HCT116 (cell line): ENCODE results near the gene TMEM51. TPM values are rescaled to one million over a fixed set of nuclear protein-coding genes. Genes with fewer than 3 reads are reported as not detected.

Experiments used
- ATAC-seq: fragments of 200-7000 bp; cut with Tn5 transposase; 2 replicates; pipeline ENCODE4 v1.9.1; 2020; ENCODE audit warnings: mild to moderate bottlenecking, moderate library complexity
- BruUV-seq: library from RNA; stranded (reverse); fragments of 400-500 nt; replicated peaks from 2 replicates; lab custom pipeline; 2021; lab: Mats Ljungman, UMichigan
- CTCF ChIA-PET: fragments of 300-600 bp; sonication (Branson Sonifier 250); formaldehyde crosslinking; loops from one replicate; lab custom pipeline; 2021; ENCODE audit warnings: antibody characterized with exemption; lab: Charles Lee
- POLR2A ChIA-PET: fragments of 300-600, 350-600 bp; sonication (Branson Sonifier 250); formaldehyde crosslinking; loops from one replicate; lab custom pipeline; 2021; ENCODE audit warnings: antibody characterized with exemption; lab: Charles Lee
- RAD21 ChIA-PET, 2 experiments: fragments of 300-600 bp; sonication (Branson Sonifier 250); formaldehyde crosslinking; loops; one replicate each; lab custom pipeline; 2023; ENCODE audit warnings: low total read pairs in 2 of 2; ENCODE audit not compliant: uncharacterized antibody in 2 of 2, unreplicated experiment in 2 of 2, low non-redundant PET in 1 of 2; lab: Charles Lee
- DNase-seq: peaks from one replicate; pipeline ENCODE4 v3.0.0-alpha.2; 2010; ENCODE audit warnings: low read depth, low spot score
- H2AFZ ChIP-seq: fragments of 200-600 bp; shearing (Covaris generic), sonication (generic); 2 replicates; pipeline ENCODE4 v1.6.1; 2017; ENCODE audit warnings: low read depth, mixed run types, mixed read lengths, antibody characterized with exemption, low read length; ENCODE audit not compliant: poor library complexity, severe bottlenecking
- H3K27ac ChIP-seq: 2 replicates; pipeline ENCODE4 v1.5.1; 2012; ENCODE audit warnings: low read depth, low read length
- H3K27me3 ChIP-seq: fragments of 200-600 bp; sonication (generic); 2 replicates; pipeline ENCODE4 v1.6.1; 2016; ENCODE audit warnings: mixed run types, low read length, mixed read lengths; ENCODE audit not compliant: insufficient read depth
- H3K36me3 ChIP-seq, 2 experiments: fragments of 200-500 bp in 1 of 2; fragments of 200-600 bp in 1 of 2; sonication (Bioruptor generic) in 1 of 2; sonication (generic) in 1 of 2; 2 replicates each; pipeline versions ENCODE4 v1.5.1 to v1.6.1; 2014 to 2016; ENCODE audit warnings: low read length in 2 of 2, inconsistent platforms in 1 of 2, mixed read lengths in 1 of 2, mixed run types in 1 of 2; ENCODE audit not compliant: insufficient read depth in 2 of 2, control insufficient read depth in 1 of 2
- H3K4me1 ChIP-seq, 2 experiments: fragments of 200-600 bp in 1 of 2; sonication (generic) in 1 of 2; 2 replicates each; pipeline versions ENCODE4 v1.5.1 to v1.6.1; 2012 to 2017; ENCODE audit warnings: low read length in 2 of 2, inconsistent platforms in 1 of 2, mild to moderate bottlenecking in 1 of 2, mixed read lengths in 1 of 2, mixed run types in 1 of 2, moderate library complexity in 1 of 2; ENCODE audit not compliant: insufficient read depth in 2 of 2, control insufficient read depth in 1 of 2
- H3K4me2 ChIP-seq: fragments of 200-600 bp; sonication (generic); 2 replicates; pipeline ENCODE4 v1.6.1; 2017; ENCODE audit warnings: mixed run types, low read length, mixed read lengths
- H3K4me3 ChIP-seq, 2 experiments: fragments of 200-600 bp in 1 of 2; sonication (generic) in 1 of 2; replicated peaks in 1 of 2; 2 replicates each; pipeline ENCODE4 v1.5.1; 2011 to 2016; ENCODE audit warnings: low read length in 2 of 2, control low read depth in 1 of 2, low read depth in 1 of 2, mild to moderate bottlenecking in 1 of 2, mixed read lengths in 1 of 2, mixed run types in 1 of 2
- H3K79me2 ChIP-seq: fragments of 200-600 bp; sonication (generic); 2 replicates; pipeline ENCODE4 v1.6.1; 2017; ENCODE audit warnings: mild to moderate bottlenecking, mixed run types, low read length, moderate library complexity, mixed read lengths; ENCODE audit not compliant: insufficient read depth
- H3K9ac ChIP-seq: fragments of 200-600 bp; sonication (generic); 2 replicates; pipeline ENCODE4 v1.6.1; 2016; ENCODE audit warnings: low read length, mixed read lengths
- H3K9me2 ChIP-seq: fragments of 200-600 bp; sonication (generic), shearing (Covaris generic); 2 replicates; pipeline ENCODE4 v1.6.1; 2017; ENCODE audit warnings: mixed run types, mild to moderate bottlenecking, moderate library complexity; ENCODE audit not compliant: insufficient read depth
- H3K9me3 ChIP-seq, 2 experiments: fragments of 200-500 bp in 1 of 2; fragments of 200-600 bp in 1 of 2; sonication (Bioruptor generic) in 1 of 2; sonication (generic) in 1 of 2; 2 replicates each; pipeline ENCODE4 v1.6.1; 2014 to 2017; ENCODE audit warnings: low read length in 2 of 2, mixed read lengths in 2 of 2, inconsistent platforms in 1 of 2, low read depth in 1 of 2, mild to moderate bottlenecking in 1 of 2, mixed run types in 1 of 2, moderate library complexity in 1 of 2; ENCODE audit not compliant: control insufficient read depth in 1 of 2, insufficient read depth in 1 of 2
- H4K20me1 ChIP-seq: fragments of 200-600 bp; sonication (generic), shearing (Covaris generic); 2 replicates; pipeline ENCODE4 v1.6.1; 2017; ENCODE audit warnings: mixed run types, mild to moderate bottlenecking, moderate library complexity; ENCODE audit not compliant: insufficient read depth
- CBX3 ChIP-seq: IDR thresholded peaks from 2 replicates; pipeline ENCODE4 v1.6.1; 2012; ENCODE audit warnings: low read depth
- EGR1 ChIP-seq: IDR thresholded peaks from 2 replicates; pipeline ENCODE4 v1.6.1; 2012; ENCODE audit warnings: low read depth
- ELF1 ChIP-seq: IDR thresholded peaks from 2 replicates; pipeline ENCODE4 v1.6.1; 2012; ENCODE audit warnings: low read depth, borderline replicate concordance
- FOSL1 ChIP-seq: IDR thresholded peaks from 2 replicates; pipeline ENCODE4 v1.6.1; 2012; ENCODE audit warnings: low read depth
- RAD21 ChIP-seq: IDR thresholded peaks from 2 replicates; pipeline ENCODE4 v1.6.1; 2012; ENCODE audit warnings: low read depth, mild to moderate bottlenecking
- SIN3A ChIP-seq: IDR thresholded peaks from 2 replicates; pipeline ENCODE4 v1.6.1; 2012; ENCODE audit warnings: low read depth
- TCF7L2 ChIP-seq: IDR thresholded peaks from 2 replicates; pipeline ENCODE4 v1.7.0; 2011; ENCODE audit warnings: borderline replicate concordance, inconsistent platforms; ENCODE audit not compliant: insufficient read depth, insufficient read length; ENCODE audit errors: extremely low read depth
- YY1 ChIP-seq: IDR thresholded peaks from 2 replicates; pipeline ENCODE4 v1.6.1; 2011; ENCODE audit warnings: low read length, low read depth, moderate library complexity, mild to moderate bottlenecking; ENCODE audit not compliant: insufficient replicate concordance; ENCODE audit errors: extremely low read depth
- ZFX ChIP-seq: fragments of 450-650 bp; IDR thresholded peaks from 2 replicates; pipeline ENCODE4 v1.6.1; 2017
- intact Hi-C: fragments of 100-400 bp; cut with micrococcal nuclease; formaldehyde crosslinking; loops from 2 replicates; pipeline ENCODE4 v1.10.0; 2022
- total RNA-seq: library from RNA; stranded (reverse); gene quantifications from one replicate; pipeline ENCODE4 v1.2.1, GENCODE V29; 2021; ENCODE audit not compliant: unreplicated experiment
- TF ChIP-seq, protein P1 (sequence below): IDR thresholded peaks from 2 replicates; pipeline ENCODE4 v1.6.1; 2011; ENCODE audit warnings: mild to moderate bottlenecking, low read length, moderate library complexity; ENCODE audit not compliant: insufficient replicate concordance; ENCODE audit errors: extremely low read depth
- TF ChIP-seq, protein P2 (sequence below): IDR thresholded peaks from 2 replicates; pipeline ENCODE4 v1.6.1; 2012
- TF ChIP-seq, protein P3 (sequence below): IDR thresholded peaks from 2 replicates; pipeline ENCODE4 v1.6.1; 2012

TMEM51 gene
- total RNA-seq, 1 experiment from 2014 or later, result 16.6 TPM

DNA sequence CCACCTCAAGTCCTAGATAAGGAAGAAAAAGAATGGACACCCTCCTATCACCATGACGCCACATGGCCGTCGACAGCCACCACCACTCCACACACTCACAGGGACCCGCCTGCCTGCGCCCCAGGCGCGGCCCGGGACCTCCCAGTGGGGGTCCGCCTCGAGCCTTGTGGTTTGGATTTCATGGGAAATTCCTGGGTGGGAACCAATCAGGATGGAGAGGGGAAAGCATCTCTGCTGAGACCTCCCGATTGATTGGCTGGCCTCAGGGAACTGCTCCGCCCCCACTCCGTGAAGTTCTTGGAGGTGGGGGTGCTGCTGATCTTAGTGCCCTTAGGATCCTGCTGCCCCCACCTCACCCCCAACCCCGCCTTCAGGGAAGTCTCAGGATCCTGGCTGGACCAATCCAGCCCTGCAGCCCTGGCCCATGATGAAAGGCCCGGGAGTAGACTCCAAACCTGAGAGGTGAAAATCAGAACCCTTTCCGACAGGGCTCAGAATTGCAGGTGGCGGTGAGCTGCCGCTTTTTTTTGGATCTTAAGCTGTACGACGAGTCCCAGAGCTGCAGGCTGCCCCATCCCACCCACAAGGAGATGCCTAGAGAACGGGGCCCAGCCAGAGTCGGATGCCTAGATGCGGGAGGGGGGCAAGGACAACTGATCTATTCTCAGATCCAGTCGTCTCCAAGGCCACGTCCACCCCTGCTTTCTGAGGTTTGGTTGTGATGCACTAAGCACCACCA is 29.0 kb upstream of the TMEM51 start (continued):
- no peak for TF ChIP-seq ELF1
- TF ChIP-seq CBX3, result no peak
- TF ChIP-seq YY1, result no peak
- no peak for TF ChIP-seq FOSL1
- no peak for TF ChIP-seq SIN3A
- TF ChIP-seq, protein P1, sequence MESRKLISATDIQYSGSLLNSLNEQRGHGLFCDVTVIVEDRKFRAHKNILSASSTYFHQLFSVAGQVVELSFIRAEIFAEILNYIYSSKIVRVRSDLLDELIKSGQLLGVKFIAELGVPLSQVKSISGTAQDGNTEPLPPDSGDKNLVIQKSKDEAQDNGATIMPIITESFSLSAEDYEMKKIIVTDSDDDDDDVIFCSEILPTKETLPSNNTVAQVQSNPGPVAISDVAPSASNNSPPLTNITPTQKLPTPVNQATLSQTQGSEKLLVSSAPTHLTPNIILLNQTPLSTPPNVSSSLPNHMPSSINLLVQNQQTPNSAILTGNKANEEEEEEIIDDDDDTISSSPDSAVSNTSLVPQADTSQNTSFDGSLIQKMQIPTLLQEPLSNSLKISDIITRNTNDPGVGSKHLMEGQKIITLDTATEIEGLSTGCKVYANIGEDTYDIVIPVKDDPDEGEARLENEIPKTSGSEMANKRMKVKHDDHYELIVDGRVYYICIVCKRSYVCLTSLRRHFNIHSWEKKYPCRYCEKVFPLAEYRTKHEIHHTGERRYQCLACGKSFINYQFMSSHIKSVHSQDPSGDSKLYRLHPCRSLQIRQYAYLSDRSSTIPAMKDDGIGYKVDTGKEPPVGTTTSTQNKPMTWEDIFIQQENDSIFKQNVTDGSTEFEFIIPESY, result no peak

DNA sequence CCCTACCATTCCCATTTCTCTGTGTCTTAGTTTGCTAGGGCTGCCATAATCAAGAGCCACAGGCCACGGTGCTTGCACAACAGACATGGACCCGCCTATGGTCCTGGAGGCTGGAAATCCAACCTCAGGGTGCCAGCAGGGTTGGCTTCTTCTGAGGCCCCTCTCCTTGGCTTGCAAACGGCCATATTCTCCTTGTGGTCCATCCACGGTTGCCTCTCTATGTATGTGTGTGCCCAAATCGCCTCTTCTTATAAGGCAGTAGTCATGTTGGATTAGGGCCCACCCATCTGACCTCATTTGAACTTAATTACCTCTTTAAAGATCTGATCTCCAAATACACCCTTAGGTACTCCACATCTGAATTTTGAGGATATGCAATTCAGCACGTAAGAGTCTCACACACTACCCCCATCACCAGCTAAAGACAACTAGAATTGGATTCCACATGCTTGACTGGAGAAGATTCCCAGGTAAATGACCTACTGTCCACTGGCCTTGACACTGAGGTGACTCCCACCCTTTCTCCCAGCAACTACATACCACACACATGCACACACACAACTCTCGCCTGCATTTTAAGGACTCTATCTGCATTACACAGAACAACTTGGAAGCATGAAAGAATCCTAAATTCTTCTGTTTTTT is 28.3 kb upstream of the TMEM51 start:
- ChIA-PET RAD21 (no interaction called here), CTCF (no interaction called here), POLR2A (no interaction called here)
- Histone ChIP-seq H3K36me3 (no peaks in the 10 kb centered on the region), H3K27ac (no peak overlapping the region), H3K79me2 (no peaks in the 10 kb centered on the region), H2AFZ (no peak overlapping the region), H3K9me2 (no peaks in the 10 kb centered on the region), H3K4me1 (peaks cover 0 to 6% of the 10 kb centered on the region in 2 experiments; a peak in 1 of 4 replicates), H3K9ac (no peak overlapping the region), H3K4me3 (no peak overlapping the region), H3K4me2 (no peak overlapping the region), H3K9me3 (no peaks in the 10 kb centered on the region), H3K27me3 (no peaks in the 10 kb centered on the region), H4K20me1 (no peaks in the 10 kb centered on the region)
- no TSS peak for BruUV-seq
- TF ChIP-seq TCF7L2, result no peak
- TF ChIP-seq SIN3A, result no peak
- TF ChIP-seq, protein P2, sequence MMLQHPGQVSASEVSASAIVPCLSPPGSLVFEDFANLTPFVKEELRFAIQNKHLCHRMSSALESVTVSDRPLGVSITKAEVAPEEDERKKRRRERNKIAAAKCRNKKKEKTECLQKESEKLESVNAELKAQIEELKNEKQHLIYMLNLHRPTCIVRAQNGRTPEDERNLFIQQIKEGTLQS, result no peak
- TF ChIP-seq, protein P3, sequence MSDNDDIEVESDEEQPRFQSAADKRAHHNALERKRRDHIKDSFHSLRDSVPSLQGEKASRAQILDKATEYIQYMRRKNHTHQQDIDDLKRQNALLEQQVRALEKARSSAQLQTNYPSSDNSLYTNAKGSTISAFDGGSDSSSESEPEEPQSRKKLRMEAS, result no peak
- TF ChIP-seq ZFX, result no peak
- TF ChIP-seq RAD21, result no peak
- no peak for TF ChIP-seq EGR1
- no peak for TF ChIP-seq FOSL1
- ATAC-seq (no peak), DNase-seq (no peak)
- intact Hi-C loops, result loop anchor here (5.0 kb wide), 1 partner anchor 77 kb away; no protein-coding TSS in a partner anchor
